Stimulated activated CD8-positive, alpha-beta memory T cell treated with anti-CD3 and anti-CD28 coated beads, Interleukin-7, amount 100 ng/mL, for 4 hours (primary cell): Measurements from ENCODE around the gene AP1G1.
"Not testable (repeated sequence)": the region's sequence is repeated elsewhere in the genome, so short reads cannot be mapped to it uniquely, and the experiment has no call there.

ENCODE experiments used
- DNase-seq, 2 donors: peaks; one replicate each; pipeline ENCODE4 v3.0.0-alpha.2; 2020; ENCODE audit warnings: low read depth in 2 of 2

AP1G1 gene

DNA sequence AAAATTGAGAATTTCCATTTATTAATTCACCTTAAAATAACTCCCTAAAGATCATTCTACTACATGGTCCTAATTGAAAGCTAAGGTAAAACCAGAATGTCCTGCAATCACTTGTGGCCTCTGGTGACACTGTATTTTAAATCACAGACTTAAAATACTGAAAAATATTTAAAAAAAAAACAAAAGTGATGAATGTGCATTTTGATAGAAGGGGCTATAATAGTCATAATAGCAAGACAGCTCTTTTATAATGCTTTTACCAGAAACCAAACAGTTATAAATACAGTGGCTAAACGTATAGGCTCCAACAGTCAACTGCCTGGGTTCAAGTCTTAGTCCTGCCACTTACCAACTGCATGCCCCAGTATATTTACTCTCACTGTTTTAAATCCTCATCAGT lies 105.3 kb downstream of the AP1G1 start:
- DNase-seq, result no peak

DNA sequence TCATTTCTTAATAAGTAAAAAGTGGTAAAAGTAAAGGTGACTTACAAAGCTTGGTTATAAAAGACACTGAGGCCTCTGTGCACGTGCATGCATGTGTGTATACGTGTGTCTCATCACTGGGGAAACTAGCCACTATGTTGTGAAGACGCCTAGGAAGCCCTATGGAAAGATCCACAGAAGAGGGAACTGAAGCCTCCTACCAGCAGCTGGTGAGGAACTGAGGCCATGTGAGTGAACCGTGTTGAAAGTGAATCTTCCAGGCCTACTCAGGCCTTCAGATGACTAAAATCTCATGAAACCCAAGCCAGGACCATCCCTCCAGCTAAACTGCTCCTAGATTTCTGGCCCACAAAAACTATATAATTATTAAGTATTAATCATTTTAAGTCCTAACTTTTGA lies 107.8 kb downstream of the AP1G1 start:
- DNase-seq, result no peak

DNA sequence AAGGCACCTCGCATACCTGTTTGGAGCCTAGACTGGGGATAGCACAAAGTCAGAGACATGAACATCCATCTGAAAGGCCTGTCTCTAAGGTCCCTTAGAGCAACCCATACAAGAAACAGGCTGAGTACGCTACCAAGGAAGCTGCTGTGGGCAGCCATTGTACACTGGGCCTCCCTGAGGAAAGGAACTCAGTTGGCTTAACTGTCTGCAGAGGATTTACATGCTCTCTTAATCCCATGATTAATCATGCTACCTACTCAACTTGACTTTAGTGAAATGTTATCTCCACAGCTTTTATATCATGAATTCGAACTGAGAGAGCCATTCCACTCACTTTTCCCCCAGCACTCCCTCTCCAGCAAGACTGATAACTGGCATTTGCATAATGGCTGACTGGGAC lies 110.1 kb downstream of the AP1G1 start:
- no peak for DNase-seq

DNA sequence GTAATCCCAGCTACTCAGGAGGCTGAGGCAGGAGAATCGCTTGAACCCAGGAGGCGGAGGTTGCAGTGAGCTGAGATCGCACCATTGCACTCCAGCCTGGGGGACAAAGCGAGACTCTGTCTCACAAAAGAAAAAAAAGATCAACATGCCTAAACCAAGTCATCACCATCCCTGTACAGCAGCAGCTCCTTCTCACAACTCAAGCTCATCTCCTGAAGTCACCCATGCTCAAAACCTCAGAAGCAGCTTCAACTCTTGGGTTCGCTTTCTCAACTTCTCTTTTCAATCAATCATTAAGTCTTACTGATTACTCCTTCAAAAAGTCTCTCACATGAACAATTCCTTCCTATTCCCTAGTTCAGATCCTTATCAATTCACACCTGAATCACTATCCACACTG lies 115.5 kb downstream of the AP1G1 start:
- no peak for DNase-seq

DNA sequence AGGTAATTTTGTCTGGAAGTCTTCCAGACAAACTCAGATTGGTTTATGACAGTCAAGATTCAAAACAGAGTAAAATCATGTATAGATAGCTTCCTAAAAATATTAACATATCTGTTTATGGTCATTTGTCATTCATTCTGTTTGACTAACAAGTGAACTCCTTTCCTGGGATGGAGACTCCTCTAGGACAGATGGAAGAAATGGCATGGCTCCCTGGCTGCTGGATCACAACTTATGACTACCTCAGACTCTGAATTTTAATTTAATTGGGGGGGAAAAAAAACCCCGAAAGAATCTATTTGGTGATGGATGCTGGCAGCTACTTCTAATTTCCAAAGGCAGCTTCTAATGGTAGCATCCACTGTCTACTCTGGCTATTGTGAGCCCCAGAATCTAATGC lies 118.7 kb downstream of the AP1G1 start:
- no peak for DNase-seq

DNA sequence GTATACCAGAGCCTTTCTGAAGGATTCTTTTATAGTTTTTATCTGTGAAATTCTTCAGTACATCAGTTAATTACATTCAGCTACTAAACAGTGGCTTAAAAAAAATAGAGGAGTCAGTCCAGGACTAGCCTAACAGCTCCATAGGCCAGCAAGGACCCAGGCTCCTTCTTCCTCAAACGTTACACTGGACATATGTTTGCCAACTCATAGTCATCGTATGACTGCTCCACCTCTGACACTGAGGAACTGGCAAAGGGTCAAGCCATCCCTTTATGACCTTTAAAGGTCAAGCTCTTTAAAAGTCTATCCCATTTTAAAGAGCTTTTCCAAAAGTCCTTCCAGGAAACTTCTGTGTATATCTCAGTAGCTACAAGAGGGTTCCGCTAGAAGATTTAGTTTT lies 120.8 kb downstream of the AP1G1 start:
- no peak for DNase-seq

DNA sequence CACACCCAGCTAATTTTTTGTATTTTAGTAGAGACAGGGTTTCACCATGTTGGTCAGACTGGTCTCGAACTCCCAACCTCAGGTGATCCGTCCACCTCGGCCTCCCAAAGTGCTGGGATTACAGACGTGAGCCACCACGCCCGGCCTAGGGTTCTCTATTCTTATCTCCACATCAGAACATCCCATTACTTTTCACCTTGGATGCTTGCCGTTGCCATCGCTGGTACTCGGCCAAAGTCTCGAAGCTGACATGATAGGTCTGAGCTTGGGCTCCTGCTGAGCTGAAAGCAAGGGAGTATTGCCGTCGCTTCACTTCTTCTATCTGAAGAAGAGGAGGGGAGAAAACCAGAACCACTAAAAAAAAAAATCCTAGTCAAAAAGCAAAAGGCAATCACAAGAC lies 124.4 kb downstream of the AP1G1 start:
- not testable (repeated sequence) for DNase-seq

DNA sequence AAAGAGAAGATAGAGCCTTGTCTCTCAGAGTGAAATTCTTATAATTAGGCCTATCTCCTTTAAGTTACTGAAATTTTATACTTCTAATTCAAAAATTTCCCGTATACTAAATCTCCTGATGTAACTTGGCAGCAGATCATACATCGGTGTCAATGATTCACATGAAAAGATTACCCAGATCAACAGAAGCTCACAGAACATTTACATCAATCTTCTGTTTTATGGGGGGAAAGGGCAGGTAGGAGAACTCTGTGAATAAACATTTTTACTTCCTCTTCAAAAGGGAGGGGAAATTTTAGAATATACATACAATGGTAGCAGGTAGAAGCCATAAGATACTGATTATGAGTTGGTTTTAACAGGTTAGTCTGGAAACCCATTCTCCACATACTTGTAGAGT lies 127.3 kb downstream of the AP1G1 start:
- no peak for DNase-seq
